CD8-positive, alpha-beta memory T cell (primary cell): ENCODE results near the gene RBM28. TPM values are rescaled to one million over a fixed set of nuclear protein-coding genes. Genes with fewer than 3 reads are reported as not detected.

Experiments
- CTCF ChIA-PET: fragments of 350-600 bp; sonication (Branson Sonifier 250); formaldehyde crosslinking; loops from one replicate; lab custom pipeline; 2021; ENCODE audit warnings: antibody characterized with exemption; lab: Charles Lee
- POLR2A ChIA-PET: fragments of 350-600 bp; sonication (Branson Sonifier 250); formaldehyde crosslinking; loops from one replicate; lab custom pipeline; 2021; ENCODE audit warnings: antibody characterized with exemption; lab: Charles Lee
- DNase-seq, 5 donors: peaks; one replicate each; pipeline versions ENCODE4 v3.0.0 to v3.0.0-alpha.2; 2020 to 2022; ENCODE audit warnings: mixed read lengths in 1 of 5
- H3K27ac ChIP-seq: one replicate; pipeline ENCODE4 v1.7.0; 2013; ENCODE audit warnings: low read depth, mild to moderate bottlenecking, low read length, moderate library complexity
- H3K27me3 ChIP-seq: 2 replicates; pipeline ENCODE4 v1.7.0; 2013; ENCODE audit warnings: low read length, mild to moderate bottlenecking; ENCODE audit not compliant: insufficient read depth, poor library complexity, severe bottlenecking
- H3K36me3 ChIP-seq: 2 replicates; pipeline ENCODE4 v1.7.0; 2013; ENCODE audit warnings: mild to moderate bottlenecking, low read length, moderate library complexity; ENCODE audit not compliant: insufficient read depth
- H3K4me1 ChIP-seq: 2 replicates; pipeline ENCODE4 v1.7.0; 2013; ENCODE audit warnings: mild to moderate bottlenecking, low read length, moderate library complexity; ENCODE audit not compliant: insufficient read depth
- H3K4me3 ChIP-seq: 2 replicates; pipeline ENCODE4 v1.7.0; 2013; ENCODE audit warnings: mild to moderate bottlenecking, low read length
- H3K9me3 ChIP-seq: 2 replicates; pipeline ENCODE4 v1.7.0; 2013; ENCODE audit warnings: mild to moderate bottlenecking, low read length
- H3K27ac Mint-ChIP-seq, 8 donors: one replicate each; pipeline ENCODE4 v1.8.0; 2020 to 2021; ENCODE audit warnings: mixed read lengths in 8 of 8, mild to moderate bottlenecking in 6 of 8, inconsistent platforms in 3 of 8, moderate library complexity in 3 of 8
- H3K27me3 Mint-ChIP-seq, 2 donors: one replicate each; pipeline ENCODE4 v1.8.0; 2020 to 2021; ENCODE audit warnings: mixed read lengths in 2 of 2, mild to moderate bottlenecking in 1 of 2, moderate library complexity in 1 of 2
- H3K36me3 Mint-ChIP-seq, 3 donors: one replicate each; pipeline ENCODE4 v1.8.0; 2020 to 2021; ENCODE audit warnings: mixed read lengths in 3 of 3, inconsistent platforms in 1 of 3, mild to moderate bottlenecking in 1 of 3
- H3K4me1 Mint-ChIP-seq, 3 donors: one replicate each; pipeline ENCODE4 v1.8.0; 2020 to 2021; ENCODE audit warnings: mixed read lengths in 3 of 3, inconsistent platforms in 1 of 3, mild to moderate bottlenecking in 1 of 3
- H3K4me3 Mint-ChIP-seq, 7 donors: one replicate each; pipeline ENCODE4 v1.8.0; 2020 to 2021; ENCODE audit warnings: mixed read lengths in 7 of 7, mild to moderate bottlenecking in 6 of 7, moderate library complexity in 4 of 7, inconsistent platforms in 2 of 7
- H3K9me3 Mint-ChIP-seq, 5 donors: one replicate each; pipeline ENCODE4 v1.8.0; 2020 to 2022; ENCODE audit warnings: mixed read lengths in 5 of 5, mild to moderate bottlenecking in 3 of 5, moderate library complexity in 2 of 5, inconsistent platforms in 1 of 5
- polyA plus RNA-seq: library from polyadenylated mRNA; unstranded; fragments of 300-500 nt; fragmentation: Illumina TruSeq; gene quantifications from one replicate; pipeline ENCODE4 v1.2.3, GENCODE V29; 2021
- total RNA-seq, 2 experiments: library from RNA; stranded (reverse); gene quantifications; one replicate each; pipeline ENCODE4 v1.2.3, GENCODE V29; 2021

The RBM28 gene
- total and polyA plus RNA-seq, 3 experiments from 2014 or later, result 10.0 to 77.8 (median 77.7) TPM

GRCh38 chr7:128379900-128380479 lies 36.3 kb upstream of the RBM28 start:
- H3K27me3 ChIP-seq, result no peaks in the 10 kb centered on the region
- H3K4me1 ChIP-seq, result no peaks in the 10 kb centered on the region
- no peak overlapping the region for H3K4me3 Mint-ChIP-seq
- no peaks in the 10 kb centered on the region for H3K36me3 ChIP-seq
- H3K4me1 Mint-ChIP-seq, result no peaks in the 10 kb centered on the region
- ChIA-PET CTCF (interaction anchor here (1.3 to 2.3 kb wide), 2 partner anchors 7 to 36 kb away, joined by 4 to 8 read pairs; partner anchors contain the start of gene RBM28), POLR2A (no interaction called here)
- DNase-seq, result no peak
- H3K9me3 ChIP-seq, result no peaks in the 10 kb centered on the region
- H3K27ac Mint-ChIP-seq, result peak overlapping the region in 3 of 8 donors; percentile 28 to 60 (median 46)
- no peak overlapping the region for H3K4me3 ChIP-seq
- no peak overlapping the region for H3K27ac ChIP-seq
- no peaks in the 10 kb centered on the region for H3K36me3 Mint-ChIP-seq
- peaks cover 0 to 2% of the 10 kb centered on the region in 2 donors for H3K27me3 Mint-ChIP-seq
- H3K9me3 Mint-ChIP-seq, result no peaks in the 10 kb centered on the region

- Histone ChIP-seq H3K27ac (no peak overlapping the region), H3K36me3 (no peaks in the 10 kb centered on the region), H3K27me3 (no peaks in the 10 kb centered on the region), H3K4me3 (no peak overlapping the region), H3K4me1 (no peaks in the 10 kb centered on the region), H3K9me3 (no peaks in the 10 kb centered on the region)
- ChIA-PET CTCF (interaction anchor here (2.3 kb wide), 1 partner anchor 9 kb away, joined by 8 read pairs; no protein-coding TSS in a partner anchor), POLR2A (no interaction called here)
- DNase-seq, result no peak
- no peak overlapping the region for H3K4me3 Mint-ChIP-seq
- no peaks in the 10 kb centered on the region for H3K4me1 Mint-ChIP-seq
- H3K27ac Mint-ChIP-seq, result no peak overlapping the region
- H3K9me3 Mint-ChIP-seq, result peaks cover 0 to 2% (median 0%) of the 10 kb centered on the region in 5 donors
- peaks cover 2 to 4% of the 10 kb centered on the region in 2 donors for H3K27me3 Mint-ChIP-seq
- H3K36me3 Mint-ChIP-seq, result peaks cover 0 to 2% (median 0%) of the 10 kb centered on the region in 3 donors
Measured at GRCh38 chr7:128378637-128379036, 34.9 kb upstream of the RBM28 start.

GRCh38 chr7:128376077-128376476 lies 32.4 kb upstream of the RBM28 start:
- H3K27me3 Mint-ChIP-seq, result peaks cover 3 to 7% of the 10 kb centered on the region in 2 donors
- H3K36me3 Mint-ChIP-seq, result peaks cover 0 to 2% (median 0%) of the 10 kb centered on the region in 3 donors
- DNase-seq, result no peak
- H3K4me3 Mint-ChIP-seq, result no peak overlapping the region
- POLR2A ChIA-PET, result no interaction called here
- Histone ChIP-seq H3K27ac (no peak overlapping the region), H3K4me1 (no peaks in the 10 kb centered on the region), H3K4me3 (no peak overlapping the region), H3K36me3 (no peaks in the 10 kb centered on the region), H3K27me3 (no peaks in the 10 kb centered on the region), H3K9me3 (no peaks in the 10 kb centered on the region)
- H3K27ac Mint-ChIP-seq, result no peak overlapping the region
- CTCF ChIA-PET, result interaction anchor here (1.4 to 1.7 kb wide), 2 partner anchors 12 to 51 kb away, joined by 3 to 4 read pairs; no protein-coding TSS in a partner anchor
- H3K4me1 Mint-ChIP-seq, result no peaks in the 10 kb centered on the region
- H3K9me3 Mint-ChIP-seq, result peaks cover 0 to 2% (median 0%) of the 10 kb centered on the region in 5 donors

- Histone ChIP-seq H3K4me3 (no peak overlapping the region), H3K27me3 (no peaks in the 10 kb centered on the region), H3K4me1 (no peaks in the 10 kb centered on the region), H3K27ac (no peak overlapping the region), H3K9me3 (no peaks in the 10 kb centered on the region), H3K36me3 (no peaks in the 10 kb centered on the region)
- ChIA-PET POLR2A (no interaction called here), CTCF (interaction anchor here (1.5 to 3.0 kb wide), 2 partner anchors 13 to 24 kb away, joined by 3 to 13 read pairs; no protein-coding TSS in a partner anchor)
- Mint-ChIP-seq H3K9me3 (peaks cover 0 to 2% (median 0%) of the 10 kb centered on the region in 5 donors), H3K36me3 (peaks cover 0 to 2% (median 0%) of the 10 kb centered on the region in 3 donors), H3K4me1 (no peaks in the 10 kb centered on the region), H3K4me3 (no peak overlapping the region), H3K27me3 (peaks cover 3 to 7% of the 10 kb centered on the region in 2 donors), H3K27ac (no peak overlapping the region)
- no peak for DNase-seq
Measured at GRCh38 chr7:128374041-128374440, 30.3 kb upstream of the RBM28 start.

DNA sequence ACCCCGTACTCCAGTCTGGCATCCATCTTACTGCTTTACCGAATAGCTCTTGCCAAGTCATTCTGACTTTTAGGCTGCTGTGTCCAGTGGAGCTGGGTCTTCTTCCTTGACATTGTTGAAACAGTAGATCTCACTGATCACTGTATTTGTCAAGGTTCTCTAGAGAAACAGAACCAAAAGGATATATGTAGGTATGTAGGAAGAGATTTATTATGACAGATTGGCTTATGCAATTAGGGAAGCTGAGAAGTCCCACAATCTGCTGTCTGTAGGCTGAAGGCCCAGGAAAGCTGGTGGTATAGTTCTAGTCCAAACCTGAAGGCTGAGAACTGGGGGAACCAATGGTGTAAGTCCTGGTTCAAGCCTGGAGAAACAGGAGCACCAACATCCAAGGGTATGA lies 29.9 kb upstream of the RBM28 start:
- POLR2A ChIA-PET, result no interaction called here
- CTCF ChIA-PET, result interaction anchor here (1.1 to 3.0 kb wide), 5 partner anchors 10 to 26 kb away, joined by 3 to 13 read pairs (median 4); no protein-coding TSS in a partner anchor
- H3K36me3 Mint-ChIP-seq, result peaks cover 0 to 2% (median 0%) of the 10 kb centered on the region in 3 donors

DNA sequence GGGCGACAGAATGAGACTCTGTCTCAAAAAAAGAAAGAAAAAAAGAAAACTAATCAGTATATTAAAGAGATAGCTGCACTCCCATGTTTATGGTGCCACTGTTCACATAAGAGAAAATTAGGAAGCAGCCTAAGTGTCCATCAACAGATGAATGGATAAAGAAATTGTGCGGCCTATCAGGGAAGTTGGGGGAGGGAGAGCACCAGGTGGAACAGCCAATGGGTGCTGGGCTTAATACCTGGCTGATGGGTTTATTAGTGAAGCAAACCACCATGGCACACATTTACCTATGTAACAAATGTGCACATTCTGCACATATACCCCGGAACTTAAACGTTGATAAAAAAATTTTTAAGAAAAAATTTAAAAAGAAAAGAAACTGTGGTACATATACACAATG lies 26.8 kb upstream of the RBM28 start:
- Histone ChIP-seq H3K27me3 (no peaks in the 10 kb centered on the region), H3K4me1 (no peaks in the 10 kb centered on the region), H3K9me3 (no peaks in the 10 kb centered on the region), H3K27ac (no peak overlapping the region), H3K36me3 (no peaks in the 10 kb centered on the region), H3K4me3 (no peak overlapping the region)
- peaks cover 0 to 2% (median 0%) of the 10 kb centered on the region in 3 donors for H3K36me3 Mint-ChIP-seq
- no peaks in the 10 kb centered on the region for H3K4me1 Mint-ChIP-seq
- H3K27me3 Mint-ChIP-seq, result peaks cover 13 to 31% of the 10 kb centered on the region in 2 donors
- H3K9me3 Mint-ChIP-seq, result peaks cover 0 to 2% (median 0%) of the 10 kb centered on the region in 5 donors
- peak overlapping the region in 1 of 8 donors; percentile 59 for H3K27ac Mint-ChIP-seq
- ChIA-PET CTCF (no interaction called here), POLR2A (no interaction called here)
- no peak overlapping the region for H3K4me3 Mint-ChIP-seq
- no peak for DNase-seq

More for the DNA sequence above, 29.9 kb upstream of the RBM28 start:
- no peaks in the 10 kb centered on the region for H3K9me3 ChIP-seq
- peaks cover 0 to 2% (median 0%) of the 10 kb centered on the region in 5 donors for H3K9me3 Mint-ChIP-seq
- H3K4me1 ChIP-seq, result no peaks in the 10 kb centered on the region
- H3K36me3 ChIP-seq, result no peaks in the 10 kb centered on the region
- H3K4me3 Mint-ChIP-seq, result no peak overlapping the region
- no peak overlapping the region for H3K27ac ChIP-seq
- peak overlapping the region in 1 of 8 donors; percentile 29 for H3K27ac Mint-ChIP-seq
- peaks cover 3 to 7% of the 10 kb centered on the region in 2 donors for H3K27me3 Mint-ChIP-seq
- no peaks in the 10 kb centered on the region for H3K27me3 ChIP-seq
- no peak for DNase-seq
- H3K4me3 ChIP-seq, result no peak overlapping the region
- no peaks in the 10 kb centered on the region for H3K4me1 Mint-ChIP-seq

GRCh38 chr7:128366986-128367385 lies 23.3 kb upstream of the RBM28 start:
- H3K4me1 ChIP-seq, result peaks cover 4% of the 10 kb centered on the region
- ChIA-PET CTCF (no interaction called here), POLR2A (no interaction called here)
- no peak overlapping the region for H3K27ac ChIP-seq
- Mint-ChIP-seq H3K27ac (no peak overlapping the region), H3K36me3 (no peaks in the 10 kb centered on the region), H3K9me3 (no peaks in the 10 kb centered on the region), H3K4me1 (peaks cover 4 to 12% (median 7%) of the 10 kb centered on the region in 3 donors), H3K4me3 (no peak overlapping the region), H3K27me3 (peaks cover 23 to 62% of the 10 kb centered on the region in 2 donors)
- H3K9me3 ChIP-seq, result no peaks in the 10 kb centered on the region
- H3K27me3 ChIP-seq, result peaks cover 19% of the 10 kb centered on the region
- no peaks in the 10 kb centered on the region for H3K36me3 ChIP-seq
- H3K4me3 ChIP-seq, result no peak overlapping the region
- DNase-seq, result no peak

DNA sequence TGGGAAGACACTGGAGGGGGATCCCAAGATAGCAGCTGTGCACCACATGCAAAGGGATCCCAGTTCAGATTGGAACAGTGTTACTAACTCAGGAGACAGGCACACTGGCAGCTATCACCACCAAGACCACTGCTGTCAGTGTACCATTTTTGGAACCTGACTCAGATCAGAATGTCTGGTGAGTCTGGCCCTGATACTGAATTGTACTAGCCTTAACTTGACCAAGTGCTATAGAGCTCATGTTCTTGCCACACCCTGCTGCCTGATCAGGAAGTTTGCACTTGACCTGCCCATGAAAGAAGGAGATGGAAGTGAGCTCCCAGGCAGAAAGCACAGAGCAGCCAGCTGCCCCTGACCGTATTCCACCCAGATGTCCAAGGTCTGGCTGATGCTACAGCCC lies 22.6 kb upstream of the RBM28 start:
- POLR2A ChIA-PET, result no interaction called here

More for the DNA sequence above, 22.6 kb upstream of the RBM28 start:
- Mint-ChIP-seq H3K4me1 (peaks cover 8 to 15% (median 10%) of the 10 kb centered on the region in 3 donors), H3K9me3 (no peaks in the 10 kb centered on the region), H3K4me3 (no peak overlapping the region), H3K36me3 (no peaks in the 10 kb centered on the region), H3K27ac (no peak overlapping the region), H3K27me3 (peaks cover 26 to 63% of the 10 kb centered on the region in 2 donors)
- Histone ChIP-seq H3K4me1 (peaks cover 6% of the 10 kb centered on the region), H3K27me3 (peaks cover 19% of the 10 kb centered on the region), H3K9me3 (no peaks in the 10 kb centered on the region), H3K4me3 (no peak overlapping the region), H3K27ac (no peak overlapping the region), H3K36me3 (no peaks in the 10 kb centered on the region)
- CTCF ChIA-PET, result no interaction called here
- DNase-seq, result no peak
